T-cell (primary cell): ENCODE data around the gene SNAP25. TPM values are rescaled to one million over a fixed set of nuclear protein-coding genes. Genes with fewer than 3 reads are reported as not detected.

Experiments used
- ATAC-seq, 4 experiments: fragments of 200-7000 bp in 3 of 4; fragments of 150-1000 bp in 1 of 4; cut with Tn5 transposase; replicated peaks in 1 of 4; 1 replicate in 3 of 4; 2 replicates in 1 of 4; pipeline ENCODE4 v1.10.0; 2021; ENCODE audit warnings: moderate library complexity in 3 of 4, mild to moderate bottlenecking in 2 of 4, moderate number of reproducible peaks in 1 of 4
- CTCF ChIA-PET, 2 donors: fragments of 300-600 bp; sonication (Branson Sonifier 250); formaldehyde crosslinking; loops; one replicate each; lab custom pipeline; 2022; ENCODE audit warnings: antibody characterized with exemption in 2 of 2; lab: Charles Lee
- POLR2A ChIA-PET, 2 donors: fragments of 300-600 bp; sonication (Branson Sonifier 250); formaldehyde crosslinking; loops; one replicate each; lab custom pipeline; 2022; ENCODE audit warnings: antibody characterized with exemption in 2 of 2; lab: Charles Lee
- DNase-seq, 35 experiments: peaks; one replicate each; pipeline versions ENCODE4 v3.0.0 to v3.0.0-alpha.2; 2013 to 2023
- H3K27ac ChIP-seq: one replicate; pipeline ENCODE4 v1.5.1; 2013; ENCODE audit warnings: low read length
- H3K27me3 ChIP-seq, 2 experiments: replicated peaks in 1 of 2; 1 replicate in 1 of 2; 2 replicates in 1 of 2; pipeline versions ENCODE4 v1.6.1 to v1.7.0; 2013; ENCODE audit warnings: low read length in 1 of 2, mixed read lengths in 1 of 2; ENCODE audit not compliant: control insufficient read depth in 2 of 2, insufficient read depth in 2 of 2; ENCODE audit errors: extremely low read depth in 1 of 2
- H3K36me3 ChIP-seq, 2 donors: 1 replicate in 1 of 2; 2 replicates in 1 of 2; pipeline versions ENCODE4 v1.6.1 to v1.7.0; 2013; ENCODE audit warnings: low read length in 1 of 2; ENCODE audit not compliant: control insufficient read depth in 2 of 2, insufficient read depth in 1 of 2; ENCODE audit errors: extremely low read depth in 1 of 2
- H3K4me1 ChIP-seq, 2 experiments: 1 replicate in 1 of 2; 2 replicates in 1 of 2; pipeline versions ENCODE4 v1.6.1 to v1.7.0; 2013; ENCODE audit warnings: low read length in 2 of 2, mixed read lengths in 1 of 2; ENCODE audit not compliant: insufficient read depth in 2 of 2, control insufficient read depth in 1 of 2; ENCODE audit errors: extremely low read depth in 1 of 2
- H3K4me3 ChIP-seq, 2 donors: 1 replicate in 1 of 2; 2 replicates in 1 of 2; pipeline versions ENCODE4 v1.5.1 to v1.7.0; 2013; ENCODE audit warnings: mild to moderate bottlenecking in 2 of 2, low read length in 1 of 2, moderate library complexity in 1 of 2; ENCODE audit not compliant: control insufficient read depth in 1 of 2; ENCODE audit errors: extremely low read depth in 1 of 2
- H3K9me3 ChIP-seq: 2 replicates; pipeline ENCODE4 v1.7.0; 2013
- H3K27ac Mint-ChIP-seq, 2 donors: one replicate each; pipeline ENCODE4 v1.8.0; 2020 to 2021; ENCODE audit warnings: mild to moderate bottlenecking in 2 of 2, mixed read lengths in 2 of 2
- H3K27me3 Mint-ChIP-seq, 2 donors: one replicate each; pipeline ENCODE4 v1.8.0; 2021 to 2022; ENCODE audit warnings: mixed read lengths in 2 of 2
- H3K36me3 Mint-ChIP-seq: one replicate; pipeline ENCODE4 v1.8.0; 2021; ENCODE audit warnings: mixed read lengths
- H3K4me1 Mint-ChIP-seq, 3 donors: one replicate each; pipeline ENCODE4 v1.8.0; 2020 to 2022; ENCODE audit warnings: mixed read lengths in 3 of 3, mild to moderate bottlenecking in 1 of 3
- H3K4me3 Mint-ChIP-seq, 3 donors: one replicate each; pipeline ENCODE4 v1.8.0; 2020 to 2022; ENCODE audit warnings: mild to moderate bottlenecking in 3 of 3, mixed read lengths in 3 of 3, moderate library complexity in 3 of 3
- H3K9me3 Mint-ChIP-seq, 3 donors: one replicate each; pipeline ENCODE4 v1.8.0; 2020 to 2022; ENCODE audit warnings: mixed read lengths in 3 of 3
- WGBS: methylation state at CpG from one replicate; pipeline ENCODE4 v1.1.5; 2013; ENCODE audit warnings: missing lambda C conversion rate; ENCODE audit not compliant: insufficient coverage; 5-methylcytosine and 5-hydroxymethylcytosine counted together
- total RNA-seq, 35 experiments: library from RNA in 6 of 35; stranded (reverse) in 6 of 35; fragments of 120-200 nt in 1 of 35; gene quantifications; one replicate each; pipeline versions ENCODE4 v1.2.1 to v1.2.4 and lab custom pipeline; 2013 to 2026

SNAP25 gene
- total RNA-seq, 5 donors from 2014 or later (not counting 1 experiment from before 2014, with no cell fraction given) = 0.18 TPM; not detected in 4

- CTCF ChIA-PET = no interaction called here
- H3K36me3 ChIP-seq = no peaks in the 10 kb centered on the region
- Mint-ChIP-seq H3K36me3 (no peaks in the 10 kb centered on the region), H3K9me3 (peaks cover 0 to 9% (median 5%) of the 10 kb centered on the region in 3 donors), H3K27ac (no peak overlapping the region), H3K27me3 (peaks cover 21 to 23% of the 10 kb centered on the region in 2 donors), H3K4me3 (no peak overlapping the region), H3K4me1 (peaks cover 0 to 2% (median 0%) of the 10 kb centered on the region in 3 donors)
- DNase-seq = no peak
- POLR2A ChIA-PET = no interaction called here
- H3K4me1 ChIP-seq = no peaks in the 10 kb centered on the region
- H3K27me3 ChIP-seq = peaks cover 0 to 4% of the 10 kb centered on the region in 2 experiments
- no peak for ATAC-seq
- H3K4me3 ChIP-seq = no peak overlapping the region
- no CpG with 5 or more reads among the region's 3 CpGs for WGBS
- no peaks in the 10 kb centered on the region for H3K9me3 ChIP-seq
- no peak overlapping the region for H3K27ac ChIP-seq
These were observed 95.1 kb downstream of the SNAP25 start for GRCh38 chr20:10313701-10314100.

GRCh38 chr20:10314198-10314597 lies 95.6 kb downstream of the SNAP25 start:
- Mint-ChIP-seq H3K9me3 (peaks cover 0 to 9% (median 5%) of the 10 kb centered on the region in 3 donors), H3K4me3 (no peak overlapping the region), H3K27me3 (peaks cover 20 to 21% of the 10 kb centered on the region in 2 donors)

GRCh38 chr20:10315138-10315537 lies 96.5 kb downstream of the SNAP25 start:
- H3K4me1 Mint-ChIP-seq = no peaks in the 10 kb centered on the region
- H3K9me3 Mint-ChIP-seq = peaks cover 0 to 9% (median 8%) of the 10 kb centered on the region in 3 donors
- H3K4me3 Mint-ChIP-seq = no peak overlapping the region
- ChIA-PET CTCF (interaction anchor here in 1 of 2 donors (0.5 kb wide), 1 partner anchor 100 kb away, joined by 4 read pairs; no protein-coding TSS in a partner anchor), POLR2A (no interaction called here)
- H3K27me3 Mint-ChIP-seq = peaks cover 21 to 23% of the 10 kb centered on the region in 2 donors
- no peaks in the 10 kb centered on the region for H3K4me1 ChIP-seq
- no peak overlapping the region for H3K27ac ChIP-seq
- no peak overlapping the region for H3K27ac Mint-ChIP-seq
- 72% methylated on average over 3 of the region's 5 CpGs for WGBS
- H3K36me3 ChIP-seq = no peaks in the 10 kb centered on the region
- no peaks in the 10 kb centered on the region for H3K9me3 ChIP-seq
- no peak overlapping the region for H3K4me3 ChIP-seq
- ATAC-seq = no peak
- no peak for DNase-seq
- H3K27me3 ChIP-seq = peaks cover 0 to 4% of the 10 kb centered on the region in 2 experiments
- H3K36me3 Mint-ChIP-seq = no peaks in the 10 kb centered on the region

More at GRCh38 chr20:10314198-10314597, 95.6 kb downstream of the SNAP25 start:
- H3K36me3 ChIP-seq = no peaks in the 10 kb centered on the region
- no peak overlapping the region for H3K4me3 ChIP-seq
- ChIA-PET POLR2A (no interaction called here), CTCF (no interaction called here)
- no CpG with 5 or more reads among the region's 2 CpGs for WGBS
- H3K4me1 ChIP-seq = no peaks in the 10 kb centered on the region
- Mint-ChIP-seq H3K4me1 (no peaks in the 10 kb centered on the region), H3K36me3 (no peaks in the 10 kb centered on the region), H3K27ac (no peak overlapping the region)
- no peaks in the 10 kb centered on the region for H3K9me3 ChIP-seq
- no peak overlapping the region for H3K27ac ChIP-seq
- H3K27me3 ChIP-seq = peaks cover 0 to 4% of the 10 kb centered on the region in 2 experiments
- ATAC-seq = no peak
- no peak for DNase-seq

GRCh38 chr20:10316582-10316981 lies 98.0 kb downstream of the SNAP25 start:
- Histone ChIP-seq H3K9me3 (no peaks in the 10 kb centered on the region), H3K27ac (no peak overlapping the region), H3K4me1 (no peaks in the 10 kb centered on the region), H3K36me3 (no peaks in the 10 kb centered on the region), H3K27me3 (peaks cover 0 to 4% of the 10 kb centered on the region in 2 experiments), H3K4me3 (no peak overlapping the region)
- Mint-ChIP-seq H3K9me3 (peaks cover 0 to 9% (median 9%) of the 10 kb centered on the region in 3 donors), H3K27ac (no peak overlapping the region), H3K27me3 (peaks cover 15 to 17% of the 10 kb centered on the region in 2 donors), H3K4me3 (no peak overlapping the region), H3K4me1 (no peaks in the 10 kb centered on the region), H3K36me3 (no peaks in the 10 kb centered on the region)
- ChIA-PET POLR2A (no interaction called here), CTCF (interaction anchor here in 1 of 2 donors (1.7 kb wide), 1 partner anchor 110 kb away, joined by 6 read pairs; no protein-coding TSS in a partner anchor)
- no peak for ATAC-seq
- DNase-seq = peak in 1 of 35 experiments; percentile 15
- WGBS = 100% methylated on average over 1 of the region's 2 CpGs

GRCh38 chr20:10318291-10319024 lies 99.8 kb downstream of the SNAP25 start:
- POLR2A ChIA-PET = interaction anchor here in 1 of 2 donors (0.6 kb wide), 1 partner anchor 234 kb away, joined by 4 read pairs; no protein-coding TSS in a partner anchor
- H3K27me3 Mint-ChIP-seq = peaks cover 18% of the 10 kb centered on the region in 2 donors
- H3K4me1 Mint-ChIP-seq = no peaks in the 10 kb centered on the region
- ATAC-seq (no peak), DNase-seq (no peak)
- H3K27ac Mint-ChIP-seq = no peak overlapping the region
- Histone ChIP-seq H3K9me3 (no peaks in the 10 kb centered on the region), H3K36me3 (no peaks in the 10 kb centered on the region), H3K4me3 (no peak overlapping the region), H3K4me1 (no peaks in the 10 kb centered on the region), H3K27me3 (peaks cover 0 to 3% of the 10 kb centered on the region in 2 experiments), H3K27ac (no peak overlapping the region)
- WGBS = 100% methylated on average over 3 of the region's 5 CpGs
- H3K4me3 Mint-ChIP-seq = no peak overlapping the region
- CTCF ChIA-PET = no interaction called here
- H3K9me3 Mint-ChIP-seq = peaks cover 0 to 9% (median 9%) of the 10 kb centered on the region in 3 donors
- no peaks in the 10 kb centered on the region for H3K36me3 Mint-ChIP-seq

GRCh38 chr20:10319855-10320254 lies 101.2 kb downstream of the SNAP25 start:
- no peaks in the 10 kb centered on the region for H3K36me3 Mint-ChIP-seq
- no peak for DNase-seq
- no peaks in the 10 kb centered on the region for H3K4me1 Mint-ChIP-seq
- no peak overlapping the region for H3K4me3 Mint-ChIP-seq
- peaks cover 0 to 7% of the 10 kb centered on the region in 2 experiments for H3K27me3 ChIP-seq
- ChIA-PET CTCF (no interaction called here), POLR2A (no interaction called here)
- H3K27me3 Mint-ChIP-seq = peaks cover 16 to 23% of the 10 kb centered on the region in 2 donors
- no peaks in the 10 kb centered on the region for H3K36me3 ChIP-seq
- no peak overlapping the region for H3K4me3 ChIP-seq
- ATAC-seq = no peak
- H3K9me3 Mint-ChIP-seq = peaks cover 0 to 9% (median 9%) of the 10 kb centered on the region in 3 donors
- no peak overlapping the region for H3K27ac Mint-ChIP-seq
- no peaks in the 10 kb centered on the region for H3K9me3 ChIP-seq
- WGBS = 53% methylated on average over 4 of the region's 4 CpGs
- H3K27ac ChIP-seq = no peak overlapping the region
- H3K4me1 ChIP-seq = no peaks in the 10 kb centered on the region
